Stimulated activated CD8-positive, alpha-beta memory T cell treated with anti-CD3 and anti-CD28 coated beads, Interleukin-12 subunit alpha, Interleukin-12 subunit beta, amount 100 ng/mL, for 24 hours (primary cell): ENCODE measurements around the gene PWP1.

ENCODE experiments used
- DNase-seq: peaks from one replicate; pipeline ENCODE4 v3.0.0-alpha.2; 2020; ENCODE audit errors: extremely low read depth

Gene PWP1

GRCh38 chr12:107685360-107686248, at the start of gene PWP1:
Gene PWP1 (plus strand): TSS chr12:107685799. CDS start chr12:107685900, 101 bp downstream.
- peak; percentile 89 for DNase-seq

- DNase-seq = no peak
These were observed 44.4 kb upstream of the PWP1 start for GRCh38 chr12:107641154-107641553.

- no peak for DNase-seq
These were observed 43.4 kb upstream of the PWP1 start for GRCh38 chr12:107642240-107642639.

GRCh38 chr12:107645630-107646333, 39.8 kb upstream of the PWP1 start:
- no peak for DNase-seq

GRCh38 chr12:107646436-107646835, 39.2 kb upstream of the PWP1 start:
- DNase-seq = no peak

GRCh38 chr12:107649661-107650061, 35.9 kb upstream of the PWP1 start:
- DNase-seq = no peak

GRCh38 chr12:107650977-107651376, 34.6 kb upstream of the PWP1 start:
- no peak for DNase-seq

- no peak for DNase-seq
These were observed 33.8 kb upstream of the PWP1 start for GRCh38 chr12:107651571-107652449.

- DNase-seq = no peak
These were observed 32.1 kb upstream of the PWP1 start for GRCh38 chr12:107653519-107653918.

- no peak for DNase-seq
These were observed 30.7 kb upstream of the PWP1 start for GRCh38 chr12:107654873-107655272.

GRCh38 chr12:107655281-107656065, 30.1 kb upstream of the PWP1 start:
- DNase-seq = no peak

- no peak for DNase-seq
These were observed 29.3 kb upstream of the PWP1 start for GRCh38 chr12:107656302-107656701.

GRCh38 chr12:107657133-107657532, 28.5 kb upstream of the PWP1 start:
- DNase-seq = no peak

GRCh38 chr12:107657621-107658020, 28.0 kb upstream of the PWP1 start:
- no peak for DNase-seq

GRCh38 chr12:107660235-107660634, 25.4 kb upstream of the PWP1 start:
- DNase-seq = no peak

GRCh38 chr12:107660861-107661415, 24.7 kb upstream of the PWP1 start:
- no peak for DNase-seq

- DNase-seq = no peak
These were observed 23.8 kb upstream of the PWP1 start for GRCh38 chr12:107661830-107662229.

GRCh38 chr12:107662484-107662883, 23.1 kb upstream of the PWP1 start:
- DNase-seq = no peak

GRCh38 chr12:107663277-107663676, 22.3 kb upstream of the PWP1 start:
- no peak for DNase-seq

- no peak for DNase-seq
These were observed 19.6 kb upstream of the PWP1 start for GRCh38 chr12:107666009-107666408.

GRCh38 chr12:107667464-107667863, 18.1 kb upstream of the PWP1 start:
- DNase-seq = no peak
